GM18873 (cell line): ENCODE results near the gene ZPBP2.

Experiments
- ATAC-seq: cut with Tn5 transposase; IDR thresholded peaks from one replicate; pipeline ENCODE4 v1.9.1; 2021; ENCODE audit warnings: mild to moderate bottlenecking, moderate library complexity, moderate number of reproducible peaks; ENCODE audit not compliant: unreplicated experiment, low FRiP score

The ZPBP2 gene

GRCh38 chr17:39903158-39903884 lies 35.3 kb downstream of the ZPBP2 start:
- ATAC-seq = no peak

- no peak for ATAC-seq
These were observed 36.9 kb downstream of the ZPBP2 start for GRCh38 chr17:39904990-39905288.

GRCh38 chr17:39908789-39909352 lies 40.9 kb downstream of the ZPBP2 start:
- ATAC-seq = no peak

GRCh38 chr17:39913989-39914388 lies 46.0 kb downstream of the ZPBP2 start:
- ATAC-seq = no peak

DNA sequence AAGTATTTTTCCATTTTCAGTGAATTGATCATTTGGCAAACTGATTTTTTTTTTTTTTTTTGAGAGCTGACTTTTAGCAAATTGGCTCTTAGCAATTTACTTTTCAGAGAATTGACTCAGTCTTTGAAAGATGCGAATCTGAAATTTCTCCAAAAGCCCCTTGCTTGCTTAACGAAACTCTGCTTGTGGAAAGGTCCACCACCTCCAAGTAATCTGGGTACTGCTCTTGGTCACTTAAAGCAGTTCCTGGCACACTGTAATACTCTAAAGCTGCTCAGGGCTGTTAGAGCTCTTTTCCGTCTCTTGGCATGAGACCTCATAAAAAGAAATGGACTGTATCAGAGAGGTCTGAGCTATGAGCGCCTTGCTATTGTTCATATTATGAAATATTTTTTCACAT lies 47.6 kb downstream of the ZPBP2 start:
- no peak for ATAC-seq

DNA sequence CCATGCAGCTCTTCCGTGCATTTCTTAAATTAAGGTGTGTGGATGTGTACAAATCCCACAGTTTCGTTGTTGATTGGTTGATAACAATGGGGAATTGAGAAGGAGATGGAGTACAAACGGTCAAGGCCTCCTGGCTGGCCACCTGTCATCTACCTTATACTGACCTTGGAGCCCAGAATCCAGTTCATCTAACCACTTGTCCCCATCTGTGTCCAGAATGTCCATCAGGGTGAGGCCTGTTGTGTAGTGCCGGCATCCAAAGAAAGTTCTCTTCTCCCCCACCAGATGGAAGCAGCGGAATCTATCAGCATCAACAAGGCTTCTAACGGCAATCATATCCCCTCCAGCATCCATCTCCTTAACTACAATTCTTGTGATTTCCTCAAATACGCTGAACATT lies 48.9 kb downstream of the ZPBP2 start:
- no peak for ATAC-seq

DNA sequence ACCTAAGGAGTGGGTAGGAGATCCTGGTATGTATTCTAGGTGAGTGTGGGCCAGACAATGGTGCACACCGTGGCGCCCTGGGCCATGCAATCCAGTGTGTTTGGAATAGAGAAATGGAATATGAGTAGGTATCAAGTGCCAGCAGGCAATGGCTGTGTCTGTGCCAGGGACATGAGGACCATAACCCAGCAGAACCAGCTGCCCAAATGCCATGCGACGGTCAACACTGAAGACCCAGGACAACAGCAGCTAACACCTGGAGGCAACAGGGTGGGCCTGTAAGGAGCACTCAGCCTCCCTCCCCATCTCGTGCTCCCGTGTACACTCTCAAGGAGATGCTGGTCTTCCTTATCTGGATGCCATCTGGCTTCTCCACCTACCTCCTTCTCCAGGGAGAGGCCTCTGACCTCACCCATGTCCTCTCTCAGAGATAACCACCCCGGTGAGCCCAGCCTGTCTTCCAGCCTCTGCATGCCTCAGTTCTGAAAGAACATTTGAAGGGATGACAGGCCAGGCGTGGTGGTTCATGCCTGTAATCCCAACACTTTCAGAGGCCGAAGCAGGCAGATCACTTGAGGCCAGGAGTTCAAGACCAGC lies 51.2 kb downstream of the ZPBP2 start:
- no peak for ATAC-seq

GRCh38 chr17:39920218-39921210 lies 52.5 kb downstream of the ZPBP2 start:
- ATAC-seq = no peak

DNA sequence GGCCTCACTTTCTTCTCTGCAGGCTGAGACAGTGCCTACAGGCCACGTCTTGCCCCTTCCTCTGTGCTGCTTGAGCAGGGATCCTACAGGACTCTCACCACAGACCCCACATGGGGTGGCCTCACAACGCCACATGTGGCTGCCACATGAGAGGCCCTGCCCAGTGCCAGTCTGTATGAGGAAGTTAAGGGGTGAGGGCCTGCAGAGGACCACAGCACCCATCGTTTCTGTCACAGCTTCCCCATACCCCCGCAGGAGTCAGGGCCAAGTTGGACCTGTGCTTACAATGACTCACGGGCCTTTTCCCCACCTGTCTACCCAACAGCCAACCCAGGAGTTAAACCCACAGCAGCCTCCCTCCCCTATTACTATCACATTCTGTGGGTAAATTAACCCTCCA lies 53.3 kb downstream of the ZPBP2 start:
- ATAC-seq = no peak

DNA sequence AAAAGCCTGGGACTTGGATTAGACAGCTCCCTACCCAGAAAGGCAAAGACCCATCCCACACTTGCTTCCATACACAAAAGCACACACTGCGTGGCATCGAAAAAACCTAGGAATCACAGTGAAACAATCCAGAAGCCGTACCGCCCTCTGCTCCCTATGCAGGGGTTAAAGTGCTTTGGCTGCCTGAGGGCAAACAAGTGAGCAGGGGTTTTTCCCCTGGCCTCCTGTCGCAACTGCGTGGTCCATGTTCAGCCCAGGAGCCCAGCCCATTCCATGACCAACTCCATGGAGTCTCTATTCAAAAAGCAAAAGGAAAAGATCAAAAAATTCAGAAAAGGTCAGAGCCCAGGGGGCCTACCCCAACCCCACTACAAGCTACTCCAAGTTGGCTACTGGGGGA lies 54.0 kb downstream of the ZPBP2 start:
- ATAC-seq = no peak

DNA sequence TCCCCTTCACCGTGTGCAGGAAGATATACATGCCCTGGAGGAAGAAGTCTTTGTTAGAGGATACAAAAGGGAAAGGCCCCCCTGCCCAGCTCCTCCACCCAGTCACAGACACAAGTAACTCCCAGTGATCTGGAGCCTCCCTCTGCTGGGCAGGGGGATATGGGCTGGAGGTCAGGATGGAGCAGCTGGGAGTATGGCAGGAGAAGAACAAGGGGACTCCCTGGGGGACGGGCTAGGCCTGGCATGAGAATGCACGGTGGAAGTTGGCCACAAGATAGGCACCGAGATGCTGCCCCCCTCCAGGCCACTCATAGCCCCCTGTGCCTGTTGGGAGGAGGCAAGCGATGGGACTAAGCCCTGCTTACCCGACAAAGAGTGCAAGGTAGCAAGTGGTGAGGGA lies 55.2 kb downstream of the ZPBP2 start:
- no peak for ATAC-seq

DNA sequence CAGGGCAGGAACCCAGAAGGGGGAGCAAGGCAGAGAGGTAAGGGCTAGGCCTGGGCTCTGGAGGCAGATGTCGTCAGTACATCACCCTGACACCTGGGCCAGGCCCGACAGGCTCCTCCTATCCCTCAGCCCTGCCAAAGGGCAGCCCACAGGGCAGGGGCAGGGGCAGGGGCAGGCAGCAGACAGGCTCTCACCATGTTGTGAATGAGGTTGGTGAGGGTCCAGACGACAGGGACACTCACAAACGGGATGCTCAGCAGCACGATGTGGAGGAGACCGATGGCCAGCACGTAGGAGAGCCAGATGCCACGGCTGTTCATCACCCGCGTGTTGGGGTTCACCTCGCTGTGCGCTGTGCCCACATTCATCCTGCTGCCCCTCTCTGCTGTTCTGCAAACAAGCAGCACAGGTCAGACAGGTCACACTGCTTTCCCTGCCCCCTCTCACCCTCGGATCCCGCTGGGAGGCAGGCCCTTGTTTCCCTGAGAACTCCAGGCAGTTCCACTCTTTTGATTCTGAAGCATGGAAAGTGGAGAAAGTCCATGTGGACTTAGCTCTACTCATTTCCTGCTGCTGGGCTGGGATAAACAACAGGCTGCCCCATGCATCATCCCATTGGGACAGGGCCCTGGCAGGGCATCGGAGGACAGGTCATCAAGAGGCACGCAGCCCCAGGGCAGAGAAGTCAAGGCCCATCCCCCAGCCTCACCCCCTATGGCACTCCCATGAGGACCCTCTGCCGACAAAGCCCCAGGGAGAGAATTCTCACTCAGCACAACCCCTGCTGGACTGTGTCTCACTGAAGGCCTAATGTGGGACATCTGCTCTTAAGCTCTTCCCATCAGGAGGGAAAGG lies 56.1 kb downstream of the ZPBP2 start:
- ATAC-seq = no peak

DNA sequence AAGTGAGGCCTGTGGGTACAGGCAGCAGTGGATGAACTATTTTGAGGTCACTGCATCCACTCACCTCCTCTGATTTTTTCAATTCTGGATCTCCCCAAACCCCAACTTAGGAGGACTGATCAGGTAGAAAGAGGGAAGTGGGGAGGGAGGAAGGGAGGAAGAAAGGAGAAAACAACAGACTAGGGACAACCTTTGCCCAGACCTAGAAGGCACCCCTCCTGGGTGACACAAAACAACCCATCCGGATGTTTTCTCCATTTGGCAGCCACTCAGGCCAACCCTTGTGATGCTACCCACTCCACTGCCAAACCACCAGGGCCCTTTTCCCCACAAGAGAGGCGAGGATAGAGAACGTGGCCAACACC lies 56.7 kb downstream of the ZPBP2 start:
- ATAC-seq = no peak

- ATAC-seq = no peak
These were observed 57.5 kb downstream of the ZPBP2 start for GRCh38 chr17:39925282-39926134.

DNA sequence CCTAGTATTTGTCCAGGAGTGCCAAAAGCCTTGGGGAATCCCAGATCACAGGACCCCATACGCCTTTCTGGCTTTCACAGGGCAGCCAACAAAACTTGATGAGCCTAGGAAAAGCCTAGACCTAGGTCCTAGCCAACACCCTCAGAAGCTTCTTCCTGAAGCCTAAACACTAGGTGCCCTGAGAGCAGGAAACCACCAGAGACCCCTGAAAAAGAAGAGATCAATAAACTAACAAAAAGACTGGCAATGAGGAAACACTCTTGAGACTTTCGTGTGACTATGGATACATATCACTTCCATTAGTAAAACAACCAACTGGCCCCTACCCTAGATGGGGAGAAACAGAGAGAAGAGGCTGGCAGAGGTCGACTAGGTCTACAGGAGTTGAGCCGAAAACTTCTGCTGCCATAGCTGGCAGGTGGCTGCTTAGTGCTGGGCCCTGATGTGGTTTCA lies 58.2 kb downstream of the ZPBP2 start:
- no peak for ATAC-seq

DNA sequence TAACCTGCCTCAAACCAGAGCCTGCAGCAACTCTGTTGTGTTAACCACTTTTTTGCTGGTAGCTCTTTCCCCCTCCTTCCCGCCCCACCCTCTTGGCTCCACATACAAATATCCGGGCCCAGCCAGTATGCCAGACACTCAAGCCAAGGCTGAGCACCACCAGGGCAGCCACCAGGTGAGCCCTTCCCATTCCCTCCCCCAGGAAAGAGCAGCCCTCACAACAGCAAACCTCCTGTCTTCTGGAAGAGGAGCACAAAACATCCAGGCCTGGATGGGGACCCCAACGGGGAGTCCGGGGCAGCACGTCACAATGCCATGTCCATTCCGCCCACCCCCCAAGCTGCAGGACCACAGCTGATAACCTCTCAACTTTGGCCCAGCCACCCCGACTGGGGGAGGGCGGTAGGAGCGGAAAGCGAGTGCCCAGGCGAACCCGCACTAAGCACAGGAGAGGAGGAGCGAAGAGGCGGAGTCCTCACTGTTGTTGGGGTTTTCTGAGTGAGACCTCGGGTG lies 58.6 kb downstream of the ZPBP2 start:
- ATAC-seq = no peak
